Hepatocyte (in vitro differentiated cells): ENCODE measurements around the gene FES.

Experiments
- EZH2 ChIP-seq: fragments of 200-600 bp; sonication (generic); IDR thresholded peaks from 2 replicates; pipeline ENCODE4 v1.6.1; 2016; ENCODE audit warnings: antibody characterized with exemption, mild to moderate bottlenecking, borderline replicate concordance
- EZH2phosphoT487 ChIP-seq: fragments of 200-600 bp; sonication (generic); IDR thresholded peaks from one replicate; pipeline ENCODE4 v1.6.1; 2018; ENCODE audit warnings: antibody characterized with exemption, mild to moderate bottlenecking, low read depth, moderate library complexity; ENCODE audit not compliant: unreplicated experiment, severe bottlenecking
- TF ChIP-seq, protein P1 (sequence below): fragments of 200-600 bp; sonication (generic); IDR thresholded peaks from 2 replicates; pipeline ENCODE4 v1.5.1; 2016; ENCODE audit warnings: antibody characterized with exemption, mild to moderate bottlenecking; ENCODE audit not compliant: poor library complexity

- TF ChIP-seq, protein P1, sequence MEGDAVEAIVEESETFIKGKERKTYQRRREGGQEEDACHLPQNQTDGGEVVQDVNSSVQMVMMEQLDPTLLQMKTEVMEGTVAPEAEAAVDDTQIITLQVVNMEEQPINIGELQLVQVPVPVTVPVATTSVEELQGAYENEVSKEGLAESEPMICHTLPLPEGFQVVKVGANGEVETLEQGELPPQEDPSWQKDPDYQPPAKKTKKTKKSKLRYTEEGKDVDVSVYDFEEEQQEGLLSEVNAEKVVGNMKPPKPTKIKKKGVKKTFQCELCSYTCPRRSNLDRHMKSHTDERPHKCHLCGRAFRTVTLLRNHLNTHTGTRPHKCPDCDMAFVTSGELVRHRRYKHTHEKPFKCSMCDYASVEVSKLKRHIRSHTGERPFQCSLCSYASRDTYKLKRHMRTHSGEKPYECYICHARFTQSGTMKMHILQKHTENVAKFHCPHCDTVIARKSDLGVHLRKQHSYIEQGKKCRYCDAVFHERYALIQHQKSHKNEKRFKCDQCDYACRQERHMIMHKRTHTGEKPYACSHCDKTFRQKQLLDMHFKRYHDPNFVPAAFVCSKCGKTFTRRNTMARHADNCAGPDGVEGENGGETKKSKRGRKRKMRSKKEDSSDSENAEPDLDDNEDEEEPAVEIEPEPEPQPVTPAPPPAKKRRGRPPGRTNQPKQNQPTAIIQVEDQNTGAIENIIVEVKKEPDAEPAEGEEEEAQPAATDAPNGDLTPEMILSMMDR, result no peak
- TF ChIP-seq EZH2phosphoT487, result no peak
- no peak for TF ChIP-seq EZH2
These were observed 47.9 kb upstream of the FES start for GRCh38 chr15:90836296-90836871.
